Left ventricle myocardium inferior (tissue), 1 donor: ENCODE measurements around the gene GOLPH3. TPM values are rescaled to one million over a fixed set of nuclear protein-coding genes. Genes with fewer than 3 reads are reported as not detected.

Experiments
- DNase-seq: peaks from one replicate; pipeline ENCODE4 v3.0.0-alpha.2; 2020
- H3K27ac ChIP-seq: fragments of 200-600 bp; replicated peaks from 2 replicates; pipeline ENCODE4 v1.8.0; 2021
- H3K27me3 ChIP-seq: fragments of 200-600 bp; 2 replicates; pipeline ENCODE4 v1.8.0; 2021; ENCODE audit warnings: low read depth
- H3K36me3 ChIP-seq: fragments of 200-600 bp; 2 replicates; pipeline ENCODE4 v1.8.0; 2021
- H3K4me1 ChIP-seq: fragments of 200-600 bp; 2 replicates; pipeline ENCODE4 v1.8.0; 2021
- H3K4me3 ChIP-seq: fragments of 200-600 bp; 2 replicates; pipeline ENCODE4 v1.8.0; 2021; ENCODE audit warnings: mild to moderate bottlenecking, moderate library complexity
- H3K9me3 ChIP-seq: fragments of 200-600 bp; replicated peaks from 2 replicates; pipeline ENCODE4 v1.8.0; 2021
- intact Hi-C: fragments of 100-400 bp; cut with micrococcal nuclease; formaldehyde crosslinking; loops from one replicate; pipeline ENCODE4 v1.11.0; 2022
- total RNA-seq: library from RNA; stranded (reverse); fragmentation: NEBNext Ultra II Directional; extraction: Animal tissue kit (Norgen Biotek cat#: 25700); gene quantifications from one replicate; pipeline ENCODE4 v1.2.1, GENCODE V29; 2021
- TF ChIP-seq, protein P1 (sequence below): fragments of 200-600 bp; IDR thresholded peaks from 2 replicates; pipeline ENCODE4 v1.8.0; 2021; ENCODE audit warnings: antibody characterized with exemption, mild to moderate bottlenecking, borderline replicate concordance
- donor health status: DM: no; HTN: yes; CAD: no; lungs with severe emphysema.

GOLPH3 gene
- total RNA-seq, 1 donor from 2014 or later = 42.8 TPM

DNA sequence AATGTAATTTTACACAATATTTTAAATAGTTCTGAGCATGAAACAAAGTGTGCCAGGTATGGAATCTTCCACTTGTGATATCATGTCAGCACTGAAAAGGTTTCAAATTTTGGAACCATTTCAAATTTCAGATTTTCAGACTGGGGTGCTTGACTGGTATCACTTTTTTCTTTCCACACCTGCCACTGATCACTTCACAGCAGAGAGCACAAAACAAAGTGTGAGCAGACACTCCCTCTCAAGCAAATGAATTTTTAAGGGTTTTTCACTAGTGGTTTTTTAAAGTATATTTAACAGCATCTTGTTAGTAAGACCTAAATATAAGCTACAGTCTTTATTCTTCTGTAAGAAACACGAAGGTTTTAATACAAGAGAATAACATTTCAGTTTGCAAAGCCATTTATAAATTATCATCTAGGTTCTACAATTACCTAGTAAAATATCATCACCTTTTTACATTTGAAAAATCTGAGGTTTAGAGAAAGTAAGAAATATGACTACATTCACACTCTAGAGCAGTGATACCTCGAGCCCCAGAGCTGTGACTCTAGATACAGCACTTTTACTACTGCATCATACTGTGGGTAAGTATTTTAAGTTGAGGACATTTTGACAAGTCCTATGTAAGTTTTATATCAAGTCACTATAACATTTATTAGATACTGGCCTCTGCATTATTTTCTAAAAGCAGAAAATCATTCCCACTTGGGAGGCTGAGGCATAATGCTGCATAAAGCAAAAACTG is 14.6 kb downstream of the GOLPH3 start:
- peaks cover 68% of the 10 kb centered on the region for H3K4me1 ChIP-seq

DNA sequence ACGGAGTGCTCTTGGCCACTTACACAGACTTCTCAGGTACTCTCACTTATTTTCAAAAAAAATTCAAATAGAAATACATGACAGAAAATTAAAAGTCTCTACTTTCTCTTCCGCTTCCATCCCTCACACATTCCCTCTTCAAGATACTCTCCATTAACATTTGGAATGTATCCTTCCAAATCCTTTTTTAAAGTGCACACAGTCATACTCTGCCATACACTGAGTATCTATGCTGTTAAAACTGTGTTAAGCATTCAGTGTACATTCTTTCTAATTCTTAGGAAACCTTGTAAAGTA is 15.5 kb downstream of the GOLPH3 start:
- no peaks in the 10 kb centered on the region for H3K36me3 ChIP-seq
- H3K27me3 ChIP-seq = no peaks in the 10 kb centered on the region
- intact Hi-C loops = no loop called here
- no peak for DNase-seq
- TF ChIP-seq, protein P1, sequence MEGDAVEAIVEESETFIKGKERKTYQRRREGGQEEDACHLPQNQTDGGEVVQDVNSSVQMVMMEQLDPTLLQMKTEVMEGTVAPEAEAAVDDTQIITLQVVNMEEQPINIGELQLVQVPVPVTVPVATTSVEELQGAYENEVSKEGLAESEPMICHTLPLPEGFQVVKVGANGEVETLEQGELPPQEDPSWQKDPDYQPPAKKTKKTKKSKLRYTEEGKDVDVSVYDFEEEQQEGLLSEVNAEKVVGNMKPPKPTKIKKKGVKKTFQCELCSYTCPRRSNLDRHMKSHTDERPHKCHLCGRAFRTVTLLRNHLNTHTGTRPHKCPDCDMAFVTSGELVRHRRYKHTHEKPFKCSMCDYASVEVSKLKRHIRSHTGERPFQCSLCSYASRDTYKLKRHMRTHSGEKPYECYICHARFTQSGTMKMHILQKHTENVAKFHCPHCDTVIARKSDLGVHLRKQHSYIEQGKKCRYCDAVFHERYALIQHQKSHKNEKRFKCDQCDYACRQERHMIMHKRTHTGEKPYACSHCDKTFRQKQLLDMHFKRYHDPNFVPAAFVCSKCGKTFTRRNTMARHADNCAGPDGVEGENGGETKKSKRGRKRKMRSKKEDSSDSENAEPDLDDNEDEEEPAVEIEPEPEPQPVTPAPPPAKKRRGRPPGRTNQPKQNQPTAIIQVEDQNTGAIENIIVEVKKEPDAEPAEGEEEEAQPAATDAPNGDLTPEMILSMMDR = no peak
- H3K9me3 ChIP-seq = no peaks in the 10 kb centered on the region
- peak overlapping the region; percentile 39 for H3K27ac ChIP-seq
- peaks cover 68% of the 10 kb centered on the region for H3K4me1 ChIP-seq
- H3K4me3 ChIP-seq = no peak overlapping the region

More for the DNA sequence above, 14.6 kb downstream of the GOLPH3 start:
- H3K27me3 ChIP-seq = no peaks in the 10 kb centered on the region
- no peak overlapping the region for H3K4me3 ChIP-seq
- no peaks in the 10 kb centered on the region for H3K9me3 ChIP-seq
- TF ChIP-seq, protein P1 = no peak
- H3K36me3 ChIP-seq = no peaks in the 10 kb centered on the region
- DNase-seq = no peak
- H3K27ac ChIP-seq = peak overlapping the region; percentile 39
- intact Hi-C loops = no loop called here

DNA sequence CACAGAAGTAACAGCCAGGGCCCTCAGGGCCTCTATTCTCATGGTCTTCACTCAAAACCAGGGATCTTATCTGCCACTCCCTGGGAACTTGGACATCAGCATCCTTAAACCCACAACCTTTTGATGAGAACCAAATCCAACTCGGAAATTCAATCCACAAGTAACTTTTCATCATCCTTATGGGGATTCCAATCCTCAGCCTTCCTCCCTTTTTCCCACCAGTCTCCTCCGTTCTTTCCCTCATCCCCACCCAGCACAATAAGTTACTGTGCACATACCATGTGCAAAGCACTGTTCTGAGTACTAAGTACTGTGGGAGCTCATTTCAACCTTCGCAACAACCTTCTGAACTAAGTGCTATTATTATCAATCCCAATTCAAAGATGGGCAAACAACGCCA is 17.0 kb downstream of the GOLPH3 start:
- H3K27ac ChIP-seq = peak overlapping the region; percentile 7
- H3K27me3 ChIP-seq = no peaks in the 10 kb centered on the region
- no peak overlapping the region for H3K4me3 ChIP-seq
- DNase-seq = no peak
- H3K36me3 ChIP-seq = no peaks in the 10 kb centered on the region
- peaks cover 77% of the 10 kb centered on the region for H3K4me1 ChIP-seq
- no peaks in the 10 kb centered on the region for H3K9me3 ChIP-seq
- TF ChIP-seq, protein P1 = no peak
- intact Hi-C loops = no loop called here

DNA sequence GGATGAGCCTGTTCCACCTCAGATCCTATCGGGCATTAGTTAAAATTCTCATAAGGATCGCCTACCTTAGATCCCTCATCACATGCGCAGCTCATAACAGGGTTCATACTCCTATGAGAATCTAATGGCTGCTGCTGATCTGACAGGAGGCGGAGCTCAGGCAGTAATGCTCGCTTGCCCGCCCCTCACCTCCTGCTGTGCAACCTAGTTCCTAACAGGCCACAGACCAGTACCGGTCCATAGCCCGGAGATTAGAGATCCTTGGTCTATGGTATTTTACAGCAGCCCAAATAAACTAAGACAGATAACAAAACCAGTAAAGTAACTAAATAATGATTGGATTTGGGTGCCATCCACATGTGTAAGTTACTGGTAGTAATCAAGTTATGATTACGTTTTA is 17.5 kb downstream of the GOLPH3 start:
- H3K27ac ChIP-seq = peak overlapping the region; percentile 7
- no peak overlapping the region for H3K4me3 ChIP-seq
- no peak for DNase-seq
- TF ChIP-seq, protein P1 = no peak
- H3K4me1 ChIP-seq = peaks cover 81% of the 10 kb centered on the region
- H3K36me3 ChIP-seq = no peaks in the 10 kb centered on the region
- no peaks in the 10 kb centered on the region for H3K9me3 ChIP-seq
- H3K27me3 ChIP-seq = no peaks in the 10 kb centered on the region
- intact Hi-C loops = no loop called here

DNA sequence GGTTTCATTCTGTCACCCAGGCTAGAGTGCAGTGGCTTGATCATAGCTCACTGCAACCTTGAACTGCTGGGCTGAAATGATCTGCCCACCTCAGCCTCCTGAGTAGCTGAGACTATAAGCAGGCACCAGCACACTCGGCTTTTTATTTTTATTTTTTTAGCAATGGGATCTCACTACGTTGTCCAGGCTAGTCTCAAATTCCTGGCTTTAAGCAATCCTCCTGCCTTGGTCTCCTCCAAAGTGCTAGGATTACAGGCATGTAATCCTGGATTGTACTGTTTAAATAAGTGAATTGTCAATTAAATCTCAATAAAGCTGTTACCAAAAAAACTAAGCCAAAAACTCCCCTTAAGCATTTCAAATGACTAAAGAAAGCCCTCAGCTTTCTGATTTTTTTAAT is 18.9 kb downstream of the GOLPH3 start:
- no peak overlapping the region for H3K4me3 ChIP-seq
- no peak overlapping the region for H3K27ac ChIP-seq
- H3K36me3 ChIP-seq = no peaks in the 10 kb centered on the region
- TF ChIP-seq, protein P1 = no peak
- no peaks in the 10 kb centered on the region for H3K27me3 ChIP-seq
- DNase-seq = no peak
- intact Hi-C loops = no loop called here
- peaks cover 91% of the 10 kb centered on the region for H3K4me1 ChIP-seq
- no peaks in the 10 kb centered on the region for H3K9me3 ChIP-seq
